PC-3 (cell line): ENCODE results near the gene GULP1. TPM values are rescaled to one million over a fixed set of nuclear protein-coding genes. Genes with fewer than 3 reads are reported as not detected.
"Not testable (repeated sequence)": the region's sequence is repeated elsewhere in the genome, so short reads cannot be mapped to it uniquely, and the experiment has no call there.

ENCODE experiments used
- ATAC-seq: fragments of 200-7000 bp; cut with Tn5 transposase; 2 replicates; pipeline ENCODE4 v1.9.1; 2020; ENCODE audit warnings: mild to moderate bottlenecking, moderate library complexity
- BruUV-seq: library from RNA; stranded (reverse); fragments of 400-500 nt; replicated peaks from 2 replicates; lab custom pipeline; 2021; lab: Mats Ljungman, UMichigan
- CTCF ChIA-PET: fragments of 300-600 bp; sonication (Branson Sonifier 250); formaldehyde crosslinking; loops from one replicate; lab custom pipeline; 2022; ENCODE audit warnings: antibody characterized with exemption; lab: Charles Lee
- POLR2A ChIA-PET: fragments of 300-600 bp; sonication (Branson Sonifier 250); formaldehyde crosslinking; loops from one replicate; lab custom pipeline; 2022; ENCODE audit warnings: antibody characterized with exemption; ENCODE audit not compliant: unreplicated experiment; lab: Charles Lee
- DNase-seq: peaks from one replicate; pipeline ENCODE4 v3.0.0-alpha.2; 2015
- H2AFZ ChIP-seq: fragments of 300-600 bp; sonication (generic); 2 replicates; pipeline ENCODE4 v1.6.0; 2016; ENCODE audit warnings: antibody characterized with exemption, low read length
- H3F3A ChIP-seq: fragments of 300-600 bp; sonication (generic); one replicate; pipeline ENCODE4 v1.6.0; 2017; ENCODE audit warnings: antibody characterized with exemption, low read length, control low read depth, mild to moderate bottlenecking; ENCODE audit not compliant: unreplicated experiment
- H3K27ac ChIP-seq: fragments of 300-600 bp; sonication (generic); 2 replicates; pipeline ENCODE4 v1.5.1; 2016; ENCODE audit warnings: mild to moderate bottlenecking, low read length
- H3K27me3 ChIP-seq: fragments of 300-600 bp; sonication (generic); 2 replicates; pipeline ENCODE4 v1.6.1; 2016; ENCODE audit warnings: low read length, mixed read lengths
- H3K36me3 ChIP-seq: fragments of 300-600 bp; sonication (generic); 2 replicates; pipeline ENCODE4 v1.6.1; 2016; ENCODE audit warnings: low read depth, mixed run types, low read length, mixed read lengths
- H3K4me1 ChIP-seq: fragments of 300-600 bp; sonication (generic); 2 replicates; pipeline ENCODE4 v1.5.1; 2016; ENCODE audit warnings: low read length; ENCODE audit not compliant: insufficient read depth
- H3K4me2 ChIP-seq: fragments of 300-600 bp; sonication (generic); 2 replicates; pipeline ENCODE4 v1.6.0; 2016; ENCODE audit warnings: low read length
- H3K4me3 ChIP-seq: fragments of 300-600 bp; sonication (generic); 2 replicates; pipeline ENCODE4 v1.5.1; 2016; ENCODE audit warnings: mild to moderate bottlenecking, low read length, mixed read lengths
- H3K79me2 ChIP-seq: fragments of 300-600 bp; sonication (generic); 2 replicates; pipeline ENCODE4 v1.6.1; 2017; ENCODE audit warnings: low read length, mixed read lengths
- H3K9ac ChIP-seq: fragments of 300-600 bp; sonication (generic); 2 replicates; pipeline ENCODE4 v1.6.0; 2016; ENCODE audit warnings: mild to moderate bottlenecking, low read length
- H3K9me2 ChIP-seq: fragments of 300-600 bp; sonication (generic); replicated peaks from 2 replicates; pipeline ENCODE4 v1.6.1; 2016; ENCODE audit warnings: mixed run types, low read length, mixed read lengths
- H3K9me3 ChIP-seq: fragments of 300-600 bp; sonication (generic); 2 replicates; pipeline ENCODE4 v1.6.1; 2016; ENCODE audit warnings: low read length, mixed read lengths
- H4K20me1 ChIP-seq: fragments of 300-600 bp; sonication (generic); 2 replicates; pipeline ENCODE4 v1.6.1; 2016; ENCODE audit warnings: low read length, mixed read lengths
- EZH2 ChIP-seq: fragments of 300-600 bp; sonication (generic); IDR thresholded peaks from one replicate; pipeline ENCODE4 v1.6.1; 2017; ENCODE audit warnings: antibody characterized with exemption, mild to moderate bottlenecking, low read length; ENCODE audit not compliant: unreplicated experiment
- EZH2phosphoT487 ChIP-seq: fragments of 300-600 bp; sonication (generic); IDR thresholded peaks from 2 replicates; pipeline ENCODE4 v1.6.1; 2018; ENCODE audit warnings: mild to moderate bottlenecking, antibody characterized with exemption, low read length, borderline replicate concordance
- intact Hi-C: fragments of 100-400 bp; cut with micrococcal nuclease; formaldehyde crosslinking; loops from 2 replicates; pipeline ENCODE4 v1.9.0; 2023
- total RNA-seq: library from RNA; depleted of rRNA; stranded (reverse); fragments of >200 nt; gene quantifications from 2 replicates; pipeline ENCODE4 v1.2.3, GENCODE V29; 2014
- TF ChIP-seq, protein P1 (sequence below): fragments of 300-600 bp; sonication (generic); conservative IDR thresholded peaks from 2 replicates; pipeline ENCODE4 v1.5.1; 2017; ENCODE audit warnings: antibody characterized with exemption, low read depth, mild to moderate bottlenecking, low read length

Gene GULP1
- total RNA-seq, 1 experiment from 2014 or later, result 25.5 TPM

DNA sequence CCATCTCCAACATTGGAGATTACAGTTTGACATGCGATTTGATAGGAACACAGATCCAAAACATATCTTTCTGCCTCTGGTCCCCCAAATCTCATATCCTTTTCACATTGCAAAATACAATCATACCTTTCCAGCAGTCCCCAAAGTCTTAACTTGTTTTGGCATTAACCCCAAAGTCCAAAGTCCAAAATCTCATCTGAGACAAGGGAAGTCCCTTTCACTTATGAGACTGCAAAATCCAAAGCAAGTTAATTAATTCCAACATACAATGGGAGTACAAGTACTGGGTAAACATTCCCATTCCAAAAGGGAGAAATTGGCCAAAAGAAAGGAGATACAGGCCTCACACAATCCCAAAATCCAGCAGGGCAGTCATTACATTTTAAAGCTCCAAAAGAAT, 265.4 kb downstream of the GULP1 start:
- TF ChIP-seq, protein P1, sequence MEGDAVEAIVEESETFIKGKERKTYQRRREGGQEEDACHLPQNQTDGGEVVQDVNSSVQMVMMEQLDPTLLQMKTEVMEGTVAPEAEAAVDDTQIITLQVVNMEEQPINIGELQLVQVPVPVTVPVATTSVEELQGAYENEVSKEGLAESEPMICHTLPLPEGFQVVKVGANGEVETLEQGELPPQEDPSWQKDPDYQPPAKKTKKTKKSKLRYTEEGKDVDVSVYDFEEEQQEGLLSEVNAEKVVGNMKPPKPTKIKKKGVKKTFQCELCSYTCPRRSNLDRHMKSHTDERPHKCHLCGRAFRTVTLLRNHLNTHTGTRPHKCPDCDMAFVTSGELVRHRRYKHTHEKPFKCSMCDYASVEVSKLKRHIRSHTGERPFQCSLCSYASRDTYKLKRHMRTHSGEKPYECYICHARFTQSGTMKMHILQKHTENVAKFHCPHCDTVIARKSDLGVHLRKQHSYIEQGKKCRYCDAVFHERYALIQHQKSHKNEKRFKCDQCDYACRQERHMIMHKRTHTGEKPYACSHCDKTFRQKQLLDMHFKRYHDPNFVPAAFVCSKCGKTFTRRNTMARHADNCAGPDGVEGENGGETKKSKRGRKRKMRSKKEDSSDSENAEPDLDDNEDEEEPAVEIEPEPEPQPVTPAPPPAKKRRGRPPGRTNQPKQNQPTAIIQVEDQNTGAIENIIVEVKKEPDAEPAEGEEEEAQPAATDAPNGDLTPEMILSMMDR, result no peak
- TF ChIP-seq EZH2phosphoT487 (no peak), EZH2 (no peak)
- no TSS peak for BruUV-seq
- Histone ChIP-seq H3K4me3 (no peak overlapping the region), H3K36me3 (no peaks in the 10 kb centered on the region), H3K9ac (no peak overlapping the region), H3K4me1 (no peaks in the 10 kb centered on the region), H3K27ac (no peak overlapping the region), H3K27me3 (no peaks in the 10 kb centered on the region), H3K9me3 (no peaks in the 10 kb centered on the region), H3K9me2 (no peaks in the 10 kb centered on the region), H3F3A (no peaks in the 10 kb centered on the region), H3K4me2 (no peak overlapping the region), H2AFZ (no peak overlapping the region), H4K20me1 (no peaks in the 10 kb centered on the region), H3K79me2 (no peaks in the 10 kb centered on the region)
- POLR2A ChIA-PET, result no interaction called here
- no peak for ATAC-seq
- no peak for DNase-seq
- intact Hi-C loops, result no loop called here
- CTCF ChIA-PET, result no interaction called here

DNA sequence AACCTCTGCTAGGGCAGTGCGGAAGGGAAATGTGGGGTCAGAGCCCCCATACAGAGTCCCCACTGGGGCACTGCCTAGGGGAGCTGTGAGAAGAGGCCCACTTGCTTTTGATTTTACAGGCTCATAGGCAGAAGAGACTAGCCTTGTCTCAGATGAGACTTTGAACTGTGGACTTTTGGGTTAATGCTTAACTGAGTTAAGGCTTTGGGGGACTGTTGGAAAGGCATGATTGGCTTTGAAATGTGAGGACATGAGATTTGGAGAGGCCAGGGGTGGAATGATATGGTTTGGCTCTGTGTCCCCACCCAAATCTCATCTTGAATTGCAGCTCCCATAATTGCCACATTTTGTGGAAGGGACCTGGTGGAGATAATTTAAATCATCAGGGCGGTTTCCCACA, 267.8 kb downstream of the GULP1 start:
- intact Hi-C loops, ATAC-seq: not testable (repeated sequence)

DNA sequence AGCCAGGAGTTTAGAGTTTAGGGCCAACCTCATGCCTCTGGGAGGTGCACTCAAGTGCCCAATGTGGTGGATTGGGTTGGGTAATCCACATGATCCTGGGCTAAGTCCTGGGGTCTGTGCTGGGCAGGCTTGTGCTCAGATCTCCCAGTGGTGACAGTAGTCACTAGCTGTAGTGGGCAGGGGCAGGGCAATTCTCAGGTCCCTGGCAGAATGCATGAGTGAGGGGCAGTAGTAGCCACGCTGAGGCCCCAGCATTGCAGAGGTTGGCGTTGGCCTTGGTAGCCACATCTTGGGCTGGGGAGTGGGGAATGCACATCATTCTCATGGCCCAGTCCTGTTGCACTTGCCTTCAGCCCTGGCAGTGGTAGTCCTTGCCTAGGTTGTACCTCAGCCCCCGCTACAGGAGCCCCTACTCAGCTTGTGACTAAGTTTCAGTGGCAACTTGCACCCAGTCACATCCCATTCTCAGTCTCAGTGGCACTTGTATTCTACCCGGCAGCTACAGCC, 269.9 kb downstream of the GULP1 start:
- no peak overlapping the region for H3K4me2 ChIP-seq
- H3K4me1 ChIP-seq, result no peaks in the 10 kb centered on the region
- no peaks in the 10 kb centered on the region for H3F3A ChIP-seq
- TF ChIP-seq, protein P1, result no peak
- TF ChIP-seq EZH2 (no peak), EZH2phosphoT487 (no peak)
- POLR2A ChIA-PET, result no interaction called here
- H4K20me1 ChIP-seq, result no peaks in the 10 kb centered on the region
- H3K27ac ChIP-seq, result no peak overlapping the region
- H3K36me3 ChIP-seq, result no peaks in the 10 kb centered on the region
- no peaks in the 10 kb centered on the region for H3K27me3 ChIP-seq
- H3K9me2 ChIP-seq, result no peaks in the 10 kb centered on the region
- intact Hi-C loops, result no loop called here
- no peak for ATAC-seq
- no peak for DNase-seq
- CTCF ChIA-PET, result no interaction called here
- no peaks in the 10 kb centered on the region for H3K9me3 ChIP-seq
- no peaks in the 10 kb centered on the region for H3K79me2 ChIP-seq
- no peak overlapping the region for H2AFZ ChIP-seq
- H3K4me3 ChIP-seq, result no peak overlapping the region
- no TSS peak for BruUV-seq
- no peak overlapping the region for H3K9ac ChIP-seq

More for the DNA sequence above, 267.8 kb downstream of the GULP1 start:
- H3K4me1 ChIP-seq, BruUV-seq, CTCF ChIA-PET, H3K9me3 ChIP-seq, H2AFZ ChIP-seq, H3K36me3 ChIP-seq, H3F3A ChIP-seq, H4K20me1 ChIP-seq, POLR2A ChIA-PET, H3K27ac ChIP-seq, H3K4me3 ChIP-seq, H3K27me3 ChIP-seq, H3K9me2 ChIP-seq, H3K4me2 ChIP-seq, H3K9ac ChIP-seq, H3K79me2 ChIP-seq, DNase-seq: not testable (repeated sequence)
